ENCODE measurements around the gene SEPTIN14. TPM values are rescaled to one million over a fixed set of nuclear protein-coding genes. Genes with fewer than 3 reads are reported as not detected.
"Not testable (repeated sequence)": the region's sequence is repeated elsewhere in the genome, so short reads cannot be mapped to it uniquely, and the experiment has no call there.

SEPTIN14 gene
- total and polyA plus RNA-seq, 2 experiments from 2014 or later: not detected

DNA sequence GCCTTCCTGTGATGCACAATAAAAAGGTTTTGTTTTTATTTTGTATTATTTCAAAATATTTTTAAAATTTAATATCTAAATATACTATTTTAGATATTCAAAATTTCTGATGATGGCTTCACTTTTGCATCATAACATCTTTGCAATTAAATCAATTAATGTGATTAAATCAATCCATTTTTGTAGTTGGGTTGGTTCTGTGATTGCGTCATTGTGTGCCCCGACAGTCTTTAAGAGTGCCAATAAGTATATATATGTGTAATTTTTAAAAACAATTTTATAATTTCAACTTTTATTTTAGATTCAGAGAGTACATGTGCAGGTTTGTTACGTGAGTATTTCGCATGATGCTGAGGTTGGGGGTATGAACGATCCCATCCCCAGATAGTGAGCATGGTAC, 70.5 kb downstream of the SEPTIN14 start:
- no peak for TF ChIP-seq EZH2phosphoT487 (IDR thresholded peaks at IDR 0.05; ENCODE audit: low read depth, severe bottlenecking, unreplicated experiment)
- TF ChIP-seq, protein P1, sequence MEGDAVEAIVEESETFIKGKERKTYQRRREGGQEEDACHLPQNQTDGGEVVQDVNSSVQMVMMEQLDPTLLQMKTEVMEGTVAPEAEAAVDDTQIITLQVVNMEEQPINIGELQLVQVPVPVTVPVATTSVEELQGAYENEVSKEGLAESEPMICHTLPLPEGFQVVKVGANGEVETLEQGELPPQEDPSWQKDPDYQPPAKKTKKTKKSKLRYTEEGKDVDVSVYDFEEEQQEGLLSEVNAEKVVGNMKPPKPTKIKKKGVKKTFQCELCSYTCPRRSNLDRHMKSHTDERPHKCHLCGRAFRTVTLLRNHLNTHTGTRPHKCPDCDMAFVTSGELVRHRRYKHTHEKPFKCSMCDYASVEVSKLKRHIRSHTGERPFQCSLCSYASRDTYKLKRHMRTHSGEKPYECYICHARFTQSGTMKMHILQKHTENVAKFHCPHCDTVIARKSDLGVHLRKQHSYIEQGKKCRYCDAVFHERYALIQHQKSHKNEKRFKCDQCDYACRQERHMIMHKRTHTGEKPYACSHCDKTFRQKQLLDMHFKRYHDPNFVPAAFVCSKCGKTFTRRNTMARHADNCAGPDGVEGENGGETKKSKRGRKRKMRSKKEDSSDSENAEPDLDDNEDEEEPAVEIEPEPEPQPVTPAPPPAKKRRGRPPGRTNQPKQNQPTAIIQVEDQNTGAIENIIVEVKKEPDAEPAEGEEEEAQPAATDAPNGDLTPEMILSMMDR (IDR thresholded peaks at IDR 0.05; ENCODE audit: poor library complexity): no peak
- TF ChIP-seq EZH2 (IDR thresholded peaks at IDR 0.05; ENCODE audit: borderline replicate concordance): no peak
- no peaks in the 10 kb centered on the region for H3K4me1 ChIP-seq (ENCODE audit: insufficient read depth)
- H3K9me3 ChIP-seq (ENCODE audit: low read depth): no peaks in the 10 kb centered on the region
- no peak overlapping the region for H3K4me3 ChIP-seq
- H3K4me2 ChIP-seq: no peak overlapping the region
- H3K27ac ChIP-seq: no peak overlapping the region
- H3K9me2 ChIP-seq (replicated peaks; ENCODE audit: insufficient read depth): no peaks in the 10 kb centered on the region
- no peak overlapping the region for H2AFZ ChIP-seq
- 94% methylated on average over 5 of the region's 5 CpGs for WGBS (ENCODE audit: low lambda C conversion rate, missing lambda C conversion rate)
- no peaks in the 10 kb centered on the region for H3K36me3 ChIP-seq (replicated peaks; ENCODE audit: insufficient read depth, low read depth)
- H4K20me1 ChIP-seq (ENCODE audit: insufficient read depth, poor library complexity, severe bottlenecking): no peaks in the 10 kb centered on the region
- no peaks in the 10 kb centered on the region for H3K79me2 ChIP-seq
- DNase-seq (ENCODE audit: low spot score): no peak
- H3K27me3 ChIP-seq: no peaks in the 10 kb centered on the region

- DNase-seq (ENCODE audit: low spot score): no peak
- Histone ChIP-seq H3K4me1 (ENCODE audit: insufficient read depth) (no peaks in the 10 kb centered on the region), H3K79me2 (no peaks in the 10 kb centered on the region), H3K36me3 (replicated peaks; ENCODE audit: insufficient read depth, low read depth) (no peaks in the 10 kb centered on the region), H3K4me3 (no peak overlapping the region), H2AFZ (no peak overlapping the region), H3K9me2 (replicated peaks; ENCODE audit: insufficient read depth) (no peaks in the 10 kb centered on the region), H3K27me3 (no peaks in the 10 kb centered on the region), H3K27ac (no peak overlapping the region), H4K20me1 (ENCODE audit: insufficient read depth, poor library complexity, severe bottlenecking) (no peaks in the 10 kb centered on the region), H3K4me2 (no peak overlapping the region), H3K9me3 (ENCODE audit: low read depth) (no peaks in the 10 kb centered on the region)
- WGBS (ENCODE audit: low lambda C conversion rate, missing lambda C conversion rate): 89% methylated on average over 6 of the region's 6 CpGs
- TF ChIP-seq, protein P1 (IDR thresholded peaks at IDR 0.05; ENCODE audit: poor library complexity): no peak
Observed at GRCh38 chr7:55787796-55788195, 74.8 kb downstream of the SEPTIN14 start.

- DNase-seq (ENCODE audit: low spot score): no peak
- TF ChIP-seq EZH2 (IDR thresholded peaks at IDR 0.05; ENCODE audit: borderline replicate concordance) (no peak), EZH2phosphoT487 (IDR thresholded peaks at IDR 0.05; ENCODE audit: low read depth, severe bottlenecking, unreplicated experiment) (no peak)
- TF ChIP-seq, protein P1 (IDR thresholded peaks at IDR 0.05; ENCODE audit: poor library complexity): no peak
- Histone ChIP-seq H3K9me2 (replicated peaks; ENCODE audit: insufficient read depth) (no peaks in the 10 kb centered on the region), H2AFZ (no peak overlapping the region), H4K20me1 (ENCODE audit: insufficient read depth, poor library complexity, severe bottlenecking) (no peaks in the 10 kb centered on the region), H3K27ac (no peak overlapping the region), H3K4me2 (no peak overlapping the region), H3K4me1 (ENCODE audit: insufficient read depth) (no peaks in the 10 kb centered on the region), H3K4me3 (no peak overlapping the region), H3K9me3 (ENCODE audit: low read depth) (no peaks in the 10 kb centered on the region), H3K79me2 (no peaks in the 10 kb centered on the region), H3K36me3 (replicated peaks; ENCODE audit: insufficient read depth, low read depth) (no peaks in the 10 kb centered on the region), H3K27me3 (no peaks in the 10 kb centered on the region)
- WGBS (ENCODE audit: low lambda C conversion rate, missing lambda C conversion rate): 82% methylated on average over 7 of the region's 7 CpGs
Observed at GRCh38 chr7:55786901-55787300, 75.7 kb downstream of the SEPTIN14 start.

DNA sequence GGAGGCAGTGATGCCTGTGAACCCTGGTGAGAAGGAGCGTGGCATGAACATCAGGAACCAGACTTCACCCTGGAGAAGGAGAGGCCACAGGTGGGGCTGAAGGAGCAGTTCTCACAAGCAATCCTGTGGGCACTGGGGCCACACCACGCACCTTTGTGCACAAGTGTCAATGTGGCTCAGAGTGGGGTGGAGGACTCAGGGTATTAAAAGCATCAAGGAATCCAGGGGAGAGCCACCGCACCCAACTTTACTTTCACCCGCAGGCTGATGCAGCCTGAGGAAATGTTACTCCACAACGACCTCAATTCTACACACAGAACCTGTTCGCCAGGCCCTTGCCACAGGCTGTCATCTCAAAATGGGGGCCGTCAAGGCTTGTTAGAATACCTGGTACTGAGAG, 77.1 kb downstream of the SEPTIN14 start:
- 87% methylated on average over 7 of the region's 7 CpGs for WGBS (ENCODE audit: low lambda C conversion rate, missing lambda C conversion rate)
- H3K79me2 ChIP-seq; H3K4me1 ChIP-seq (ENCODE audit: insufficient read depth); H3K9me3 ChIP-seq (ENCODE audit: low read depth); H3K9me2 ChIP-seq (replicated peaks; ENCODE audit: insufficient read depth); H3K36me3 ChIP-seq (replicated peaks; ENCODE audit: insufficient read depth, low read depth); H3K27me3 ChIP-seq; H3K4me2 ChIP-seq; H4K20me1 ChIP-seq (ENCODE audit: insufficient read depth, poor library complexity, severe bottlenecking); H2AFZ ChIP-seq; DNase-seq (ENCODE audit: low spot score); H3K4me3 ChIP-seq; H3K27ac ChIP-seq: not testable (repeated sequence)
